ENCODE results near the gene FGF14. TPM values are rescaled to one million over a fixed set of nuclear protein-coding genes. Genes with fewer than 3 reads are reported as not detected.

The FGF14 gene
- polyA plus RNA-seq, 1 donor (not counting 4 experiments of a cell fraction or from before 2014, with no cell fraction given), result 0.09 TPM

DNA sequence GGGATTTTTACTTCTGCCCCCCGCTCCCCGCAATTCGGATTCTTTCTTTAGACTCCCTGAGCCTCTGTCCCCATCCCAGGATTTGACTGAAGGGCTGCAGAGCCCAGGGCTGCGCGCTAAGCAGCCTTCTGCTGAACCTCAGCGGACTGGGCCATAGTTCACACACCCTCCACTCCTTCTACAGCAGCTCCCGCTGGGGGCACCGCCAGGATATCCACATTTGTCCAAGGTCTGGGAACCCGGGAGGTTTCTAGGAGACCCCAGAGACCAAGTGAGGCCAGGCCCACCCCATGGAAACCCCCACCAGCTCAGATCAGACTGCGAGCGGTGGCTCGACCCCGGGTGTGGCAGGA lies 486.1 kb downstream of the FGF14 start:
- no peak overlapping the region for H3K4me2 ChIP-seq (ENCODE audit: control insufficient read depth, extremely low read depth, insufficient read depth, low read depth, low read length)

DNA sequence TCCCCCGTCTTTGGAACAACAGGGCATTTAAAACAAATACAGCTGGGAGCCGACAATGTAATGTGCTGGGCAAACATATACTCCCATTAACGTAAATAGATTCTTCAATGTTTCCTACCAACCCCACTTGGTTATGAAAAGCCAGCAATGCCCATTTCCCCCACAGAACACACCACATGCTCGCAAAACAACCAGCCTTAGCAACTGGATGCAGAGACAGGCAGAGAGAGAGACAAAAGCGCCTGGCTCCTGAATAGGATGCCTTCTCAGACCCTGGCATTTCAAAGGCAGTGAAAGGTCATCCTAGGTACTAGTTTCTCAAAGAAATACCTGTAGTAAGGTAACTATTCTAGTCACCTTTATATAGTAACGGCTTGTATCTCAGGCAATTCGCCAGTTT lies 486.5 kb downstream of the FGF14 start:
- dilution Hi-C loops (cut with MboI; ENCODE audit: extremely low pct_ligation_motif_present, low sequenced_read_pairs), result no loop called here
- FAIRE-seq, result no peak
- H3K9ac ChIP-seq (ENCODE audit: control insufficient read depth, extremely low read depth, insufficient read depth, low read length), result no peak overlapping the region
- H4K20me1 ChIP-seq (ENCODE audit: control insufficient read depth, extremely low read depth, insufficient read depth, low read length), result no peaks in the 10 kb centered on the region
- H3K27me3 ChIP-seq (ENCODE audit: control insufficient read depth, extremely low read depth, insufficient read depth, low read length), result peaks cover 42% of the 10 kb centered on the region
- no peak overlapping the region for H2AFZ ChIP-seq (ENCODE audit: control insufficient read depth, low read length)
- TF ChIP-seq EZH2 (IDR thresholded peaks at IDR 0.05; ENCODE audit: low read length), result no peak
- TF ChIP-seq, protein P1, sequence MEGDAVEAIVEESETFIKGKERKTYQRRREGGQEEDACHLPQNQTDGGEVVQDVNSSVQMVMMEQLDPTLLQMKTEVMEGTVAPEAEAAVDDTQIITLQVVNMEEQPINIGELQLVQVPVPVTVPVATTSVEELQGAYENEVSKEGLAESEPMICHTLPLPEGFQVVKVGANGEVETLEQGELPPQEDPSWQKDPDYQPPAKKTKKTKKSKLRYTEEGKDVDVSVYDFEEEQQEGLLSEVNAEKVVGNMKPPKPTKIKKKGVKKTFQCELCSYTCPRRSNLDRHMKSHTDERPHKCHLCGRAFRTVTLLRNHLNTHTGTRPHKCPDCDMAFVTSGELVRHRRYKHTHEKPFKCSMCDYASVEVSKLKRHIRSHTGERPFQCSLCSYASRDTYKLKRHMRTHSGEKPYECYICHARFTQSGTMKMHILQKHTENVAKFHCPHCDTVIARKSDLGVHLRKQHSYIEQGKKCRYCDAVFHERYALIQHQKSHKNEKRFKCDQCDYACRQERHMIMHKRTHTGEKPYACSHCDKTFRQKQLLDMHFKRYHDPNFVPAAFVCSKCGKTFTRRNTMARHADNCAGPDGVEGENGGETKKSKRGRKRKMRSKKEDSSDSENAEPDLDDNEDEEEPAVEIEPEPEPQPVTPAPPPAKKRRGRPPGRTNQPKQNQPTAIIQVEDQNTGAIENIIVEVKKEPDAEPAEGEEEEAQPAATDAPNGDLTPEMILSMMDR (optimal IDR thresholded peaks at IDR 0.05 in 1 of 3, IDR thresholded peaks at IDR 0.05 in 1 of 3, conservative IDR thresholded peaks at IDR 0.05 in 1 of 3; ENCODE audit: extremely low read depth in 1 of 3, insufficient read depth in 2 of 3, low read length in 3 of 3), result no peak
- H3K4me2 ChIP-seq (ENCODE audit: control insufficient read depth, extremely low read depth, insufficient read depth, low read depth, low read length), result no peak overlapping the region
- H3K9me1 ChIP-seq (ENCODE audit: control insufficient read depth, extremely low read depth, insufficient read depth, low read length), result no peaks in the 10 kb centered on the region
- no peaks in the 10 kb centered on the region for H3K9me3 ChIP-seq (ENCODE audit: control insufficient read depth, low read depth, low read length)
- DNase-seq (ENCODE audit: low read depth, low spot score), result no peak
- no peaks in the 10 kb centered on the region for H3K4me1 ChIP-seq (ENCODE audit: control insufficient read depth, extremely low read depth, insufficient read depth, low read length)
- no peaks in the 10 kb centered on the region for H3K79me2 ChIP-seq (ENCODE audit: control insufficient read depth, insufficient read depth, low read length)
- no peak overlapping the region for H3K4me3 ChIP-seq (ENCODE audit: control insufficient read depth in 2 of 3, extremely low read depth in 1 of 3, insufficient read depth in 2 of 3, low read depth in 1 of 3, low read length in 3 of 3)
- H3K27ac ChIP-seq (ENCODE audit: control insufficient read depth, insufficient read depth, low read length), result no peak overlapping the region
- no peaks in the 10 kb centered on the region for H3K36me3 ChIP-seq (ENCODE audit: control insufficient read depth in 2 of 2, extremely low read depth in 1 of 2, insufficient read depth in 2 of 2, low read length in 2 of 2)

More for the DNA sequence above, 486.1 kb downstream of the FGF14 start:
- dilution Hi-C loops (cut with MboI; ENCODE audit: extremely low pct_ligation_motif_present, low sequenced_read_pairs), result no loop called here
- H2AFZ ChIP-seq (ENCODE audit: control insufficient read depth, low read length), result no peak overlapping the region
- H3K79me2 ChIP-seq (ENCODE audit: control insufficient read depth, insufficient read depth, low read length), result no peaks in the 10 kb centered on the region
- no peaks in the 10 kb centered on the region for H4K20me1 ChIP-seq (ENCODE audit: control insufficient read depth, extremely low read depth, insufficient read depth, low read length)
- H3K4me1 ChIP-seq (ENCODE audit: control insufficient read depth, extremely low read depth, insufficient read depth, low read length), result no peaks in the 10 kb centered on the region
- FAIRE-seq (no peak), DNase-seq (ENCODE audit: low read depth, low spot score) (no peak)
- no peaks in the 10 kb centered on the region for H3K9me1 ChIP-seq (ENCODE audit: control insufficient read depth, extremely low read depth, insufficient read depth, low read length)
- H3K27ac ChIP-seq (ENCODE audit: control insufficient read depth, insufficient read depth, low read length), result no peak overlapping the region
- peaks cover 42% of the 10 kb centered on the region for H3K27me3 ChIP-seq (ENCODE audit: control insufficient read depth, extremely low read depth, insufficient read depth, low read length)
- H3K9me3 ChIP-seq (ENCODE audit: control insufficient read depth, low read depth, low read length), result no peaks in the 10 kb centered on the region
- no peak overlapping the region for H3K9ac ChIP-seq (ENCODE audit: control insufficient read depth, extremely low read depth, insufficient read depth, low read length)
- H3K36me3 ChIP-seq (ENCODE audit: control insufficient read depth in 2 of 2, extremely low read depth in 1 of 2, insufficient read depth in 2 of 2, low read length in 2 of 2), result no peaks in the 10 kb centered on the region
- no peak overlapping the region for H3K4me3 ChIP-seq (ENCODE audit: control insufficient read depth in 2 of 3, extremely low read depth in 1 of 3, insufficient read depth in 2 of 3, low read depth in 1 of 3, low read length in 3 of 3)
- no peak for TF ChIP-seq EZH2 (IDR thresholded peaks at IDR 0.05; ENCODE audit: low read length)
- TF ChIP-seq, protein P1 (optimal IDR thresholded peaks at IDR 0.05 in 1 of 3, IDR thresholded peaks at IDR 0.05 in 1 of 3, conservative IDR thresholded peaks at IDR 0.05 in 1 of 3; ENCODE audit: extremely low read depth in 1 of 3, insufficient read depth in 2 of 3, low read length in 3 of 3), result no peak

All from keratinocyte (primary cell).